GM12878 (cell line): Measurements from ENCODE around the gene KIFBP. TPM values are rescaled to one million over a fixed set of nuclear protein-coding genes. Genes with fewer than 3 reads are reported as not detected.
A peak's percentile ranks its signal among the peaks of the same experiment; 100 is the strongest.

Experiments
- ATAC-seq: fragments of 200-7000 bp; cut with Tn5 transposase; 3 replicates; pipeline ENCODE4 v1.9.1; 2020; ENCODE audit warnings: mild to moderate bottlenecking, moderate library complexity
- BruUV-seq: library from RNA; stranded (reverse); fragments of 400-500 nt; replicated peaks from 2 replicates; lab custom pipeline; 2021; lab: Mats Ljungman, UMichigan
- CTCF ChIA-PET: fragments of 300-600 bp; sonication (Branson Sonifier 250); formaldehyde crosslinking; extraction: SDS; loops from one replicate; lab custom pipeline; 2021; ENCODE audit warnings: inconsistent platforms; lab: Yijun Ruan, JAX
- POLR2A ChIA-PET: fragments of 350-600 bp; formaldehyde crosslinking; extraction: SDS; loops from one replicate; lab custom pipeline; 2021; ENCODE audit warnings: inconsistent platforms; lab: Charles Lee
- RAD21 ChIA-PET: fragments of 300-600 bp; sonication (Branson Sonifier 250); formaldehyde crosslinking; loops from one replicate; lab custom pipeline; 2023; ENCODE audit warnings: antibody characterized with exemption; ENCODE audit not compliant: unreplicated experiment; lab: Charles Lee
- SMC1A ChIA-PET: fragments of 300-600 bp; sonication (Branson Sonifier 250); formaldehyde crosslinking; loops from one replicate; lab custom pipeline; 2023; ENCODE audit not compliant: unreplicated experiment, uncharacterized antibody; lab: Charles Lee
- DNase-seq: peaks from one replicate; pipeline ENCODE4 v3.0.0-alpha.2; 2011; ENCODE audit warnings: low read depth, low spot score
- FAIRE-seq: peaks from 3 replicates; lab custom pipeline; 2011; peaks lifted over from hg19 to GRCh38; lab: Jason Lieb, UNC
- H2AFZ ChIP-seq: 2 replicates; pipeline ENCODE4 v1.6.0; 2011; ENCODE audit warnings: low read depth, low read length, control low read depth; ENCODE audit not compliant: control insufficient read depth
- H3K27ac ChIP-seq: 2 replicates; pipeline ENCODE4 v1.5.1; 2011; ENCODE audit warnings: control low read depth; ENCODE audit not compliant: control insufficient read depth, insufficient read depth
- H3K27me3 ChIP-seq, 2 experiments: replicated peaks in 1 of 2; 2 replicates each; pipeline versions ENCODE4 v1.6.0 to v1.6.1; 2011; ENCODE audit warnings: low read length in 1 of 2; ENCODE audit not compliant: control insufficient read depth in 2 of 2, insufficient read depth in 2 of 2
- H3K36me3 ChIP-seq, 2 experiments: 2 replicates each; pipeline ENCODE4 v1.5.1; 2011; ENCODE audit warnings: low read length in 1 of 2; ENCODE audit not compliant: control insufficient read depth in 2 of 2, insufficient read depth in 2 of 2
- H3K4me1 ChIP-seq: 2 replicates; pipeline ENCODE4 v1.6.1; 2011; ENCODE audit warnings: mild to moderate bottlenecking, low read length, moderate library complexity, mixed read lengths; ENCODE audit not compliant: control insufficient read depth, insufficient read depth
- H3K4me2 ChIP-seq: 2 replicates; pipeline ENCODE4 v1.6.0; 2011; ENCODE audit warnings: control low read depth; ENCODE audit not compliant: control insufficient read depth, insufficient read depth
- H3K4me3 ChIP-seq: fragments of 200-600 bp; sonication (generic); 2 replicates; pipeline ENCODE4 v1.5.1; 2016
- H3K79me2 ChIP-seq: 2 replicates; pipeline ENCODE4 v1.6.0; 2011; ENCODE audit warnings: low read length; ENCODE audit not compliant: control insufficient read depth, insufficient read depth
- H3K9ac ChIP-seq: 2 replicates; pipeline ENCODE4 v1.8.0; 2011; ENCODE audit warnings: low read length, control low read depth, mixed read lengths; ENCODE audit not compliant: control insufficient read depth, insufficient read depth
- H3K9me3 ChIP-seq: replicated peaks from 3 replicates; pipeline ENCODE4 v1.5.1; 2011; ENCODE audit warnings: mild to moderate bottlenecking, low read length; ENCODE audit not compliant: control insufficient read depth, insufficient read depth
- H4K20me1 ChIP-seq: 2 replicates; pipeline ENCODE4 v1.6.0; 2011; ENCODE audit not compliant: control insufficient read depth, insufficient read depth
- ATF2 ChIP-seq: IDR thresholded peaks from 2 replicates; pipeline ENCODE4 v1.6.1; 2012; ENCODE audit warnings: low read length, inconsistent platforms
- CEBPZ ChIP-seq: fragments of 150-350 bp; IDR thresholded peaks from 2 replicates; pipeline ENCODE4 v1.6.1; 2016; ENCODE audit warnings: low read depth, low read length
- JUNB ChIP-seq: IDR thresholded peaks from 2 replicates; pipeline ENCODE4 v1.6.1; 2016; ENCODE audit warnings: antibody characterized with exemption, mild to moderate bottlenecking
- MTA3 ChIP-seq: IDR thresholded peaks from 2 replicates; pipeline ENCODE4 v1.6.1; 2012; ENCODE audit warnings: low read length, inconsistent platforms, borderline replicate concordance
- NBN ChIP-seq: fragments of 450-650 bp; IDR thresholded peaks from 2 replicates; pipeline ENCODE4 v1.6.1; 2016
- NFYB ChIP-seq: IDR thresholded peaks from 2 replicates; pipeline ENCODE4 v1.6.1; 2011; ENCODE audit warnings: low read depth, mild to moderate bottlenecking, low read length, improper control_type of control experiment, moderate library complexity; ENCODE audit not compliant: insufficient read depth
- PML ChIP-seq: IDR thresholded peaks from 2 replicates; pipeline ENCODE4 v1.6.1; 2012; ENCODE audit warnings: low read length, inconsistent platforms
- RAD51 ChIP-seq: fragments of 450-650 bp; IDR thresholded peaks from 2 replicates; pipeline ENCODE4 v1.6.1; 2016; ENCODE audit warnings: moderate library complexity, mild to moderate bottlenecking, inconsistent platforms
- SMARCA5 ChIP-seq: fragments of 450-650 bp; IDR thresholded peaks from 2 replicates; pipeline ENCODE4 v1.6.1; 2017; ENCODE audit warnings: mild to moderate bottlenecking
- USF2 ChIP-seq: IDR thresholded peaks from 2 replicates; pipeline ENCODE4 v1.6.1; 2011; ENCODE audit warnings: low read depth, low read length, improper control_type of control experiment, borderline replicate concordance
- ZNF24 ChIP-seq: fragments of 450-650 bp; IDR thresholded peaks from 2 replicates; pipeline ENCODE4 v1.6.1; 2017; ENCODE audit warnings: antibody characterized with exemption, mild to moderate bottlenecking
- ZNF384 ChIP-seq: IDR thresholded peaks from 2 replicates; pipeline ENCODE4 v1.6.1; 2012; ENCODE audit warnings: low read depth, mild to moderate bottlenecking, low read length, improper control_type of control experiment, borderline replicate concordance
- ZNF592 ChIP-seq: fragments of 450-650 bp; IDR thresholded peaks from 2 replicates; pipeline ENCODE4 v1.6.1; 2017; ENCODE audit warnings: mild to moderate bottlenecking, moderate library complexity
- WGBS: methylation state at CpG from one replicate; pipeline ENCODE4 v1.1.6; 2016; ENCODE audit warnings: low lambda C conversion rate; ENCODE audit not compliant: insufficient replicate concordance, insufficient coverage; ENCODE audit errors: missing lambda C conversion rate; 5-methylcytosine and 5-hydroxymethylcytosine counted together
- in situ Hi-C: fragments of 300-500 bp; cut with MboI; formaldehyde crosslinking; loops from 9 replicates; pipeline ENCODE4 v1.14.3; 2018; ENCODE audit warnings: mixed read lengths
- intact Hi-C: fragments of 100-400 bp; cut with micrococcal nuclease; formaldehyde crosslinking; loops from one replicate; pipeline ENCODE4 v1.14.2; 2022; ENCODE audit not compliant: unreplicated experiment
- polyA plus RNA-seq, 11 experiments: library from polyadenylated mRNA; depleted of rRNA in 4 of 11; unstranded in 6 of 11; stranded (reverse) in 5 of 11; fragments of >200 nt; fragmentation: Nextera tagmentation in 4 of 11; fragmentation: Illumina TruSeq in 1 of 11; extraction: Ambion mirVana in 4 of 11; extraction: Trizol in 1 of 11; gene quantifications; 1 replicate in 1 of 11; 2 replicates in 10 of 11; pipeline versions ENCODE4 v1.2.1 to v1.2.3, GENCODE V29; 2011 to 2016; ENCODE audit warnings: inconsistent platforms in 2 of 11, missing spikeins in 2 of 11, low read depth in 1 of 11
- total RNA-seq, 4 experiments: library from RNA; depleted of rRNA in 3 of 4; stranded (reverse); fragments of >200 nt in 3 of 4; fragmentation: Illumina TruSeq in 1 of 4; extraction: Trizol in 1 of 4; gene quantifications; 2 replicates each; pipeline versions ENCODE4 v1.2.1 to v1.2.3, GENCODE V29; 2013 to 2021

Gene KIFBP
- total and polyA plus RNA-seq, 10 of the 15 experiments (the other 5 are each of a cell fraction or from before 2014, with no cell fraction given) = 8.6 to 29.5 (median 18.7) TPM

GRCh38 chr10:69044546-69044945 is 55.9 kb downstream of the KIFBP start:
- ChIA-PET POLR2A (interaction anchor here (0.6 to 16.7 kb wide), 16 partner anchors 11 to 1126 kb away, joined by 3 to 312 read pairs (median 4); partner anchors contain the start of genes SAR1A and SRGN), CTCF (interaction anchor here (0.6 to 14.3 kb wide), 9 partner anchors 10 to 372 kb away, joined by 3 to 121 read pairs (median 9); partner anchors contain the start of gene SRGN), SMC1A (interaction anchor here (0.9 to 17.6 kb wide), 15 partner anchors 10 to 157 kb away, joined by 3 to 355 read pairs (median 6); partner anchors contain the start of gene SRGN), RAD21 (interaction anchor here (0.6 to 25.6 kb wide), 19 partner anchors 12 to 1311 kb away, joined by 3 to 544 read pairs (median 4); partner anchors contain the start of genes DDX21 and SRGN)
- Histone ChIP-seq H3K36me3 (no peaks in the 10 kb centered on the region), H3K4me2 (peak overlapping the region; percentile 74), H3K9ac (peak overlapping the region; percentile 70), H3K27ac (peak overlapping the region; percentile 94), H2AFZ (peak overlapping the region; percentile 93), H3K4me3 (no peak overlapping the region), H4K20me1 (no peaks in the 10 kb centered on the region), H3K9me3 (no peaks in the 10 kb centered on the region), H3K27me3 (no peaks in the 10 kb centered on the region), H3K4me1 (peaks cover 65% of the 10 kb centered on the region), H3K79me2 (0 out of 2 replicates have a peak, but pooled peaks cover 2% of the 10 kb centered on the region)
- in situ Hi-C loops = no loop called here
- TSS peak; percentile 83 for BruUV-seq
- TF ChIP-seq JUNB = peak; percentile 41
- 0 out of 2 replicates have a peak, but pooled peaks have one; percentile 23 for TF ChIP-seq ZNF24
- TF ChIP-seq NFYB = 0 out of 2 replicates have a peak, but pooled peaks have one; percentile 23
- TF ChIP-seq ATF2 = 0 out of 2 replicates have a peak, but pooled peaks have one; percentile 6
- 0 out of 2 replicates have a peak, but pooled peaks have one; percentile 2 for TF ChIP-seq RAD51
- TF ChIP-seq NBN = peak; percentile 25; the same call in 1 of the 2 replicates
- peak; percentile 70 for TF ChIP-seq ZNF384
- TF ChIP-seq ZNF592 = no peak
- TF ChIP-seq MTA3 = 0 out of 2 replicates have a peak, but pooled peaks have one; percentile 18
- no peak for TF ChIP-seq CEBPZ
- TF ChIP-seq PML = 0 out of 2 replicates have a peak, but pooled peaks have one; percentile 14
- TF ChIP-seq SMARCA5 = peak; percentile 13; the same call in 1 of the 2 replicates
- TF ChIP-seq USF2 = no peak
- no peak for DNase-seq
- ATAC-seq = peak; percentile 11
- no peak for FAIRE-seq
- intact Hi-C loops = loop anchor here (2.0 kb wide), 2 partner anchors 20 kb away; no protein-coding TSS in a partner anchor
- WGBS = 8% methylated on average over 1 of the region's 1 CpG
